Measurements from ENCODE around the gene GALNT13.
"Not testable (repeated sequence)": the region's sequence is repeated elsewhere in the genome, so short reads cannot be mapped to it uniquely, and the experiment has no call there.

GALNT13 gene

DNA sequence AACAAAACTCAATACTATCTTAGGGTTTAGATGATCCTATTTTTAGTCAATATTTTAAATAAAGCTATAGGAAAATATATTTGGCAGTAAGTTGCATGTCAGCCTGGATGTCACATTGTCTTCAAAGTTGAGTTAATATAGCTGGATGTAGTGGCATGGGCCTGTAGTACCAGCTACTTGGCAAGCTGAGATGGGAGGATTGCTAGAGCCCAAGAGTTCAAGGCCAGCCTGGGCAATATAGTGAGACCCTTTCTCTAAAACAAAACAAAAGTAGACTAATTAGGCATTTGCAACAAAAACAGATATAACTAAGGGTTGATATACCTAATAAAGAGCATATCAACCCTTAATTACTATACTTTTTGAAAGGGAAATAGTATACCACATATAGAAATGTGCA, 572.2 kb downstream of the GALNT13 start:
- no peak for DNase-seq
- Mint-ChIP-seq H3K4me3 (no peak overlapping the region), H3K27ac (no peak overlapping the region), H3K4me1 (ENCODE audit: low read depth) (no peaks in the 10 kb centered on the region), H3K27me3 (no peaks in the 10 kb centered on the region), H3K9me3 (no peaks in the 10 kb centered on the region), H3K36me3 (ENCODE audit: low read depth) (no peaks in the 10 kb centered on the region)

DNA sequence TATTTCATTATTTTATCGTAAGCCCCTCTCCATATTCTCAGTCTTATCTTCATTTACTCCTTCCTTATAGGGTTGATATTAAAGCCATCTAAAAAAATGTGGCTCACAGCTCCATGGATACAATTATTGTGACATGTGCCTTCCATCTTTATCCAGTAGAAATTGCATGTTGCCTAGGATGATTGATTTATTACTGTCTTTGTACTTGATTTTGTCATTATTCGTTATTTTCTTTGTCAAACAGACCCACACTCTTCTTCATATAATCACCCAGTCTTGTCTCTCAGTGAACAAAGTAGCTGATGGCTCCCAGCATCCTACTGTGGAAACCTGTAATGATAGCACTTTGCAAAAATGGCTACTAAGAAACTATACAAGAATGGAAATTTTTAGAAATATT, 574.6 kb downstream of the GALNT13 start:
- Mint-ChIP-seq H3K9me3 (no peaks in the 10 kb centered on the region), H3K27me3 (no peaks in the 10 kb centered on the region), H3K4me3 (no peak overlapping the region), H3K4me1 (ENCODE audit: low read depth) (no peaks in the 10 kb centered on the region), H3K27ac (no peak overlapping the region), H3K36me3 (ENCODE audit: low read depth) (no peaks in the 10 kb centered on the region)
- no peak for DNase-seq

DNA sequence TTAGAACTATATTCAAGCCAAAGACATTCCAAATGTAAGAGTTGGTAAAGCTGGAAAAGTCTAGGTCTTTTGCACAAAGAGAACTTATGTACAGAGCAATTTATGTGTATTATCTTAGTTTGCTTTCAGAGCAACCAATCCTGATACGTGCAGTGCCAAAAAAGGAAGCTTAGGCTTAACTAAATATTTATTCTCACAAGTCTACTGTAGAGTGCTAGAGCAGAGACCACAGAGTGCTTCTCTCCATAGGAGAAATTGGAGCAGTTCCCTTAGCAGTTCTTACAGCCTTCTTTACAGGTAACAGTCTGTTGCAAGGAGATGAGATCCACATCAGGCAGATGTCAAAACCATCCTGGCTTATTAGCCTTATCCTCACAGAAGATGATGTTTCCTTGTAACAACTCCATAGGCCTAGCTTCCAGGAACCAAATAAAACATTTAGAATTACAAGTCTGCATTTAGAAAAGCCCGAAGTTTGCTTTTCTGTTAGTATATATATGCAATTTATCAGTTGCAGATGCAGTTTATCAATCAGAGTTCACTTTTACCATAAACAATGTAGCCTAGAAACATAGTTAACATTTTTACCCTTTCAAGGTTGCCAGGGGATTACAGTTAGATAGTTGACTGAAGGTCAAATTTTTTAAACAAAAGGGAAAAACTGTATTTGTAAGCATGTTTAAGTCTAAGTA, 576.2 kb downstream of the GALNT13 start:
- Mint-ChIP-seq H3K27ac (no peak overlapping the region), H3K9me3 (no peaks in the 10 kb centered on the region), H3K27me3 (no peaks in the 10 kb centered on the region), H3K4me1 (ENCODE audit: low read depth) (peaks cover 1% of the 10 kb centered on the region), H3K36me3 (ENCODE audit: low read depth) (no peaks in the 10 kb centered on the region), H3K4me3 (no peak overlapping the region)
- DNase-seq: no peak

DNA sequence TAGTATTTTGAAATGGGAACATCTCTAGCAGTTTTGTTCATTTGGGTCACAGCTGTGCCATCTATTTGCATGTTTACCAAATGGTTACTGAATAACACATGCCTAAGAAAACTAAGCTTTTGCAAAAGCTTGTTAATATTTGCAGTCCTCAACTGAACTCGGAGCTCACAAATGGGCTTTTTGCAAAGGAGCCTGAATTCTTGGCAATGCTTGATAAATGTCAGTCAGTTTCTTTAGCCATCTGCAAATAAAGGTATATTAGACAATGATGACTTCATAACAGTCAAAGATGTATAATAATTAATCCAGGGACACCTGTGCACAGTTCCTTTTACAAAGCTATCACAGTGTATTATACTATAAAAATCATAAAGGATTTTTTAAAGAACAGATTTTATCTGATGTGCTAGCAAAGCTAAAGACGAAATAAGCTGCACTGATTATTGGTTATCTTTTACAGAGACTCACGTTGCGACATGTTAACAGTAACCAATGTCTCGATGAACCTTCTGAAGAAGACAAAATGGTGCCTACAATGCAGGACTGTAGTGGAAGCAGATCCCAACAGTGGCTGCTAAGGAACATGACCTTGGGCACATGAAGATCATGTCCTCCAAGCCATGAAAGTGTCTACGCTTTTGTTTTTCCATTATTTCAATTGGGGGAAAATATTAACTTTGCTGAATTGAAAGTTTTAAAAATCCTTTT, 578.4 kb downstream of the GALNT13 start:
- no peaks in the 10 kb centered on the region for H3K9me3 Mint-ChIP-seq

DNA sequence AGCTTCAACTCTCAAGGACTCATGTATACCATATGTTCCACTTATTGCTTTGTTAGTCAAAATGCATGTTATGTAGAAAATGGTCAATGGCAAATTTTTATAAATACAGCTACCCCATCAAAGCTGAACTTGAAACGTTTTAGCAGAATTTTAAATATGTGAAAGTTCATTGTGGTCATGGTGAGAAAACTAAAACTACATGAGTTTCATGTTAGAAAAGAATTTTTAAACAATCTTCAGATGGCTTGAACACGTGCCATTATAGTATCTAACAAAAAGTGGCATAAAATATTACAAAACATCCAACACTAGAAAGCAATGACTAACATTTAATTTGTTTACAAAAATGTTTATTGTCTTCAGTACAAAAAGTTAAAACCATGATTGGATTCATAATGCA, 580.7 kb downstream of the GALNT13 start:
- Mint-ChIP-seq H3K9me3 (no peaks in the 10 kb centered on the region), H3K4me3 (no peak overlapping the region), H3K36me3 (ENCODE audit: low read depth) (no peaks in the 10 kb centered on the region), H3K27ac (no peak overlapping the region), H3K4me1 (ENCODE audit: low read depth) (peaks cover 15% of the 10 kb centered on the region), H3K27me3 (no peaks in the 10 kb centered on the region)
- no peak for DNase-seq

More for the DNA sequence above, 578.4 kb downstream of the GALNT13 start:
- DNase-seq: no peak
- Mint-ChIP-seq H3K27me3 (no peaks in the 10 kb centered on the region), H3K27ac (no peak overlapping the region), H3K36me3 (ENCODE audit: low read depth) (no peaks in the 10 kb centered on the region), H3K4me1 (ENCODE audit: low read depth) (peaks cover 2% of the 10 kb centered on the region), H3K4me3 (no peak overlapping the region)

DNA sequence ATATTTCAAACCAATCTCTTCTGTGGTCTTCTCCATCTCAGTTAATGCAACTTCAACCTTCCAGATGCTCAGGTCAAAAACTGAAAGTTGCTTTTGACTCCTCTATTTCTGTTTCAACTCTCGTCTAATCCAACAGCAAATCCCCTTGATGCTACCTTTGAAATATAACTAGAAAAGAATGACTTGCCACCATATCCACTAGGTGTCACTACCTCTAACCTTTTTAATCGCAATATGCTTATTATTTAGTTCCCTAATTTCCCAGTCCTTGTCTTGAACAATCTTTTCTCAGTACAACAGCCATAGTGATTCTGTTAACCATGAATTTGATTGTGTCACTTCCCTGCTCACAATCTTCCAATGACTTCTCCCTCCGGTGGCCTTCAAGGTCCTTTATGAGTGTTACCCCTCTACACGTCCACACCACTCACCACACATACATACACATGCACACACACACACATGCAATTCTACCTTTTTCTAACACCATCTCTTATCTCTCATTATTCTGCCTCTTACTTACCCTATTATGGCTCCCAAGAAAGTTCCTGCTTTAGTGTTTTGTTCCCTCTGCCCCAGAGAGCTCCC, 581.3 kb downstream of the GALNT13 start:
- Mint-ChIP-seq H3K36me3 (ENCODE audit: low read depth) (no peaks in the 10 kb centered on the region), H3K27me3 (no peaks in the 10 kb centered on the region), H3K4me1 (ENCODE audit: low read depth) (peaks cover 15% of the 10 kb centered on the region), H3K4me3 (no peak overlapping the region), H3K27ac (no peak overlapping the region), H3K9me3 (no peaks in the 10 kb centered on the region)
- DNase-seq: no peak

DNA sequence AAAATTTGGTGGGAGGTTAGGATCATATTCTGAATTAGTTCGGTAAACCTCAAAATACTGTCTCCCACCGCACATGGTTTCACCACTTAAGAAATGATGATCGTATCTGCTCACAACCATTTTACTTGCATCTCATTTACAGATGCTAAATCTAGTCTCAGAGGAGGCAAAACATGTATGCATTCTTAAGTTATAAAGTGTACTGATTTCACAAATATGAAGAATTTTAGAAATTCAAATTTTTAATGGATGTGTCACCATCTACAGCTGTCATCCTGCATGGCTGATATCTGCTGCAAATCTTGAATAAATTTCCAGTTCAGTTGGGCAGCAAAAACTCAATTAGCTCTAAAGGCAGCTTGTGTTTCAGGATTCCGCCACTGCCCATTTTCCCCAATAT, 583.4 kb downstream of the GALNT13 start:
- no peaks in the 10 kb centered on the region for H3K36me3 Mint-ChIP-seq (ENCODE audit: low read depth)
- peaks cover 15% of the 10 kb centered on the region for H3K4me1 Mint-ChIP-seq (ENCODE audit: low read depth)

DNA sequence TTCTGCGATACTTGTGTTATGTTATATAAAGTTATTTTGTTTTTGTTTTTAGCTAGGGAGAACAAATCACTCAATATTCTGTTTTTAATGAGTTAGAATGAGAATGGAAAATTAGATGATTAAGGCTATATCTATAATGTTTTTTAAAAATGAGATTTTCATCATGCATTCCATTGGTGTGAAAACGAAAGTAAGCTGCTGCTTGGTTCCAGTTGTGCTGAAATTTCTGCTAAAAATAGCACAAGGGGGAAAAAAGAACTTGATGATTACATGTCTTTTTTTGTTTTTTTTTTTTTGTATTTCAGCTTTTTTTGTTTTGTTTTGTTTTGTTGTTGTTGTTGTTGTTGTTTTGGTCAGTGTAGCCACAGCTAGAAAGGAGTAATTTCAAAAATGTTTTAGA, 584.1 kb downstream of the GALNT13 start:
- Mint-ChIP-seq H3K36me3 (ENCODE audit: low read depth) (no peaks in the 10 kb centered on the region), H3K9me3 (no peaks in the 10 kb centered on the region), H3K4me3 (no peak overlapping the region), H3K27ac (no peak overlapping the region), H3K27me3 (no peaks in the 10 kb centered on the region), H3K4me1 (ENCODE audit: low read depth) (peaks cover 15% of the 10 kb centered on the region)
- DNase-seq: no peak

More for the DNA sequence above, 583.4 kb downstream of the GALNT13 start:
- H3K27ac Mint-ChIP-seq: no peak overlapping the region
- no peaks in the 10 kb centered on the region for H3K9me3 Mint-ChIP-seq
- no peaks in the 10 kb centered on the region for H3K27me3 Mint-ChIP-seq
- no peak for DNase-seq
- H3K4me3 Mint-ChIP-seq: no peak overlapping the region

DNA sequence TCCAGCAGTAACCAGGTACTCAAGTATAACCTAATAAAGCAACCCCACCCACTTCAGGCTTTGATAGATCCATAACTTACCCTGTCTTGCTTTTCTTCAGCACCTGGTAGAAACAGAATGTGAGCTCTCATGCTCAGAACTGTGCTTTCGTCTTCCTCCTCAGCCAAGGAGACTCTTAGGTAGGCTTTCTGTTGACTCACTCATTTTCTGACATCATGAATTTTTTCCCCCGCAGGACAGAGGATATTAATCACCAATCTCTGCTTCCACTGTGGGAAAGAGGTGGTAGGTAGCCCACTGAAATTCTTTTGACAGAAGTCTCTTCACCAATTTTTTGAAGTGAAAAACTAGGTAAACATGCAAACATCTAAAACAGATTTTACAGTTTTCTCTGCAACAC, 585.6 kb downstream of the GALNT13 start:
- Mint-ChIP-seq H3K27me3 (no peaks in the 10 kb centered on the region), H3K36me3 (ENCODE audit: low read depth) (no peaks in the 10 kb centered on the region), H3K9me3 (no peaks in the 10 kb centered on the region), H3K4me3 (no peak overlapping the region), H3K4me1 (ENCODE audit: low read depth) (peaks cover 15% of the 10 kb centered on the region), H3K27ac (no peak overlapping the region)
- no peak for DNase-seq

DNA sequence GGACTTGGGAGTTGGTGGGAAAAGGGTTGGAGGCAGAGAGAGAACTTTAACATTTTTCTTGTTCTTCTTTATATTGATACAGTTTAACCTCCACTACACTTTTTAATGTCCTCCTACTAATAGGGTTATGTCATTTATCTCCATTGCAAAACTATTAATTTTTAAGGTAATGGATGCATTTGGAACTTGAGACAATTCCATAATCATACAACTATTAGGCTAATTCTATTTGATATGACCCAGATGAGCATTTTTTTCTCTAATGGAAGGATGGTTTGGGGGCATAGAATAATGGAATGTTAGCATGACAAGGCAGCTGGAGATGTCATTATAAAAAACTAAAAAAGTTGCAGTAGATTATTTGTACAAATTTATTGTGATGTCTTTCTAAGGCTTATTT, 587.6 kb downstream of the GALNT13 start:
- H3K36me3 Mint-ChIP-seq (ENCODE audit: low read depth): no peaks in the 10 kb centered on the region
- H3K4me1 Mint-ChIP-seq (ENCODE audit: low read depth): peaks cover 12% of the 10 kb centered on the region
- H3K27ac Mint-ChIP-seq: no peak overlapping the region
- no peak overlapping the region for H3K4me3 Mint-ChIP-seq
- DNase-seq: no peak
- no peaks in the 10 kb centered on the region for H3K9me3 Mint-ChIP-seq
- no peaks in the 10 kb centered on the region for H3K27me3 Mint-ChIP-seq

DNA sequence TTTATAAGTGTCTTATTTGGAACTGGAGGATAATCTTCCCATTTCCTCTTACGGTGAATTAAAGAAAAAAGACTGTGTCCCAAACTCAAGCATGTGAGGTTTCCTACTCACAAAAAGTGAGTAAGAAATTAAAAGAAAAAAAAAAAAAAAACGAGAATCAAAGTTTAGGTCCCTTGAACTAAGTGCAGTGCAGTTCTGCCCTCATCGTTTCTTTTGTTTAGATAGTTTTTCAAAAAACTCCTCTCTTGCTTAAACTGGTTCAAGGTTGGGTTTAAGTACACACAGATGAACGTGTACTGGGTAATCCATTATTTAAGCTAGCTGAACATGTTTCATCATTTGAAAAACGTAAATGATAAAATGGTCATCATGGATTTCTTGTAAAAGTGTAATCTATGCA, 590.9 kb downstream of the GALNT13 start:
- H3K4me3 Mint-ChIP-seq: no peak overlapping the region
- no peak for DNase-seq
- H3K9me3 Mint-ChIP-seq: no peaks in the 10 kb centered on the region
- no peak overlapping the region for H3K27ac Mint-ChIP-seq
- H3K27me3 Mint-ChIP-seq: no peaks in the 10 kb centered on the region
- no peaks in the 10 kb centered on the region for H3K36me3 Mint-ChIP-seq (ENCODE audit: low read depth)
- no peaks in the 10 kb centered on the region for H3K4me1 Mint-ChIP-seq (ENCODE audit: low read depth)

DNA sequence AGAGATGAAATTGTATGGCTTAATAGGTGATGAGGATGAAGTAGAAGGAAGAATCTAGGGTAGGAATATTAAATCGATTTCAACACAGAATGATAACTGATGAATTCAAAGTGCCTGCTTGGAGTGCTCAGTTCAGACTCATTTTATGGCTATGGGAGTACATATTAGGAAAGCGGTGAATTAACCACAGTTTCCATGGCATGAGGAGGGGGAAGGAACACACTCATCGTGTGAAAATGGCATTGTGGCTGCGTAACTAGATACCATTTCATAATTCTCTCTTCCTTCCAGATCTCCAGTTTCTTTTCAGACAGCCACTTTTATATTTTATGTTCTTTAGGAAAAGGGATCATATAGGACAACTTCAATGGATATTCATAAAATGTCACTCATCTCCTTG, 594.5 kb downstream of the GALNT13 start:
- H3K4me1 Mint-ChIP-seq (ENCODE audit: low read depth): no peaks in the 10 kb centered on the region
- H3K27me3 Mint-ChIP-seq: no peaks in the 10 kb centered on the region
- DNase-seq: no peak
- no peak overlapping the region for H3K27ac Mint-ChIP-seq
- no peaks in the 10 kb centered on the region for H3K9me3 Mint-ChIP-seq
- no peaks in the 10 kb centered on the region for H3K36me3 Mint-ChIP-seq (ENCODE audit: low read depth)
- H3K4me3 Mint-ChIP-seq: no peak overlapping the region

DNA sequence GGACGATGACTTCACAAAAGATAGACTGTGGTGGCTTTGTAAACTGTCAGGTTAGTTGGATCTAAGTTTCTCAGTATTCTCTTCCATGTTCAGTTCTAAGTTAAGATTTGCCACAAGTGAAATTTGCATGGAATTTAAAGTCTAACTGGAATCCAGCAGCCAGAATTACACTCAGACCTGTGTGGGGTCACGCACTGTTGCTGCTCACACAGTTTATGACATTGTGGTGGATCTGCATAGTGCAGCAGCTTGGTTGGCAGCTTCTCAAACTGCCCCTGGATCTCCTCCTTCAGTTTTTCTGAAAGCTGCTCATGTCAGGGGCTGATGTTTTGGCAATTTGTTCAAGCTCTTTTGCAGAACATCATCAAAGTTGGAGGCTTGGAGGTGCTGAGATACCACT, 598.7 kb downstream of the GALNT13 start:
- no peak for DNase-seq
- H3K4me1 Mint-ChIP-seq (ENCODE audit: low read depth): no peaks in the 10 kb centered on the region
- H3K36me3 Mint-ChIP-seq (ENCODE audit: low read depth): no peaks in the 10 kb centered on the region
- H3K9me3 Mint-ChIP-seq: no peaks in the 10 kb centered on the region
- H3K27ac Mint-ChIP-seq: no peak overlapping the region
- no peaks in the 10 kb centered on the region for H3K27me3 Mint-ChIP-seq
- H3K4me3 Mint-ChIP-seq: no peak overlapping the region

DNA sequence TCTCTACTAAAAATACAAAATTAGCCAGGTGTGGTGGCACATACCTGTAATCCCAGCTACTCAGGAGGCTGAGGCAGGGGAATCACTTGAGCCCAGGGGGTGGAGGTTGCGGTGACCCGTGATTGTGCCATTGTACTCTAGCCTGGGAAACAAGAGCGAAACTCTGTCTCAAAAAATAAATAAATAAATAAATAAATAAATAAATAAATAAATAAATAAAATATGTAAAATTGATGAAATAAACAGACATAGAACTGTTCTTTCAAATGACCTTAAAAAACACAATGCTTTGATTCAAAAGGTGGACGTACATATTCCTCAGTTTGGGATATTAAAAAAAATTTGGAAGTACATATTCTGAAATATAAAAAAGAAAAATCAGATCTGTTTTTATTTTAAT, 599.8 kb downstream of the GALNT13 start:
- H3K27me3 Mint-ChIP-seq; H3K27ac Mint-ChIP-seq; H3K9me3 Mint-ChIP-seq; DNase-seq; H3K36me3 Mint-ChIP-seq (ENCODE audit: low read depth); H3K4me1 Mint-ChIP-seq (ENCODE audit: low read depth); H3K4me3 Mint-ChIP-seq: not testable (repeated sequence)

DNA sequence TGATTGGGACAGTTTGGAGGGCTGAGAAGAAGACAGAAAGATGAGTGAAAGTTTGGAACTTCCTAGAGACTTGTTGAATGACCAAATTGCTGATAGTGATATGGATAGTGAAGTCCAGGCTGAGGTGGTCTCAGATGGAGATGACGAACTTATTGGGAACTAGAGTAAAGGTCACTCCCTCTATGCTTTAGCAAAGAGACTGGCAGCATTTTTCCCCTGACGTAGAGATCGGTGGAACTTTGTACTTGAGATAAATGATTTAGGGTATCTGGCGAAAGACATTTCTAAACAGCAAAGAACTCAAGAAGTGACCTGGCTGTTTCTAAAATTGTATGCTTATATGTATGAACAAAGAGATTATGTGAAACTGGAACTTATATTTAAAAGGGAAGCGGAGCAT, 605.6 kb downstream of the GALNT13 start:
- Mint-ChIP-seq H3K27ac (no peak overlapping the region), H3K9me3 (no peaks in the 10 kb centered on the region), H3K4me1 (ENCODE audit: low read depth) (no peaks in the 10 kb centered on the region), H3K36me3 (ENCODE audit: low read depth) (no peaks in the 10 kb centered on the region), H3K27me3 (no peaks in the 10 kb centered on the region), H3K4me3 (no peak overlapping the region)
- DNase-seq: no peak
